Endothelial cell of umbilical vein (primary cell): Measurements from ENCODE around the gene CCL14. TPM values are rescaled to one million over a fixed set of nuclear protein-coding genes. Genes with fewer than 3 reads are reported as not detected.

Experiments used
- BruUV-seq: library from RNA; stranded (reverse); fragments of 400-500 nt; replicated peaks from 2 replicates; lab custom pipeline; 2021; lab: Mats Ljungman, UMichigan
- CTCF ChIA-PET: fragments of 300-600, 350-600 bp; sonication (Branson Sonifier 250); formaldehyde crosslinking; loops from one replicate; lab custom pipeline; 2021; ENCODE audit warnings: antibody characterized with exemption, inconsistent platforms; lab: Charles Lee
- POLR2A ChIA-PET: fragments of 300-600, 350-600 bp; sonication (Branson Sonifier 250); formaldehyde crosslinking; loops from one replicate; lab custom pipeline; 2021; ENCODE audit warnings: antibody characterized with exemption, inconsistent platforms; lab: Charles Lee
- DNase-seq: peaks from one replicate; pipeline ENCODE4 v3.0.0-alpha.2; 2011; ENCODE audit warnings: low read depth, low spot score
- FAIRE-seq: peaks from 2 replicates; lab custom pipeline; 2011; peaks lifted over from hg19 to GRCh38; lab: Jason Lieb, UNC
- H2AFZ ChIP-seq: 2 replicates; pipeline ENCODE4 v1.6.0; 2012; ENCODE audit warnings: low read depth, low read length, control low read depth, inconsistent platforms
- H3K27ac ChIP-seq: 2 replicates; pipeline ENCODE4 v1.5.1; 2011; ENCODE audit warnings: low read depth, mild to moderate bottlenecking, control low read depth, low read length, moderate library complexity; ENCODE audit not compliant: insufficient read depth
- H3K27me3 ChIP-seq, 2 experiments: 2 replicates each; pipeline versions ENCODE4 v1.6.0 to v1.6.1; 2011; ENCODE audit warnings: low read length in 2 of 2, mixed read lengths in 1 of 2; ENCODE audit not compliant: control insufficient read depth in 2 of 2, insufficient read depth in 2 of 2
- H3K36me3 ChIP-seq, 2 experiments: 2 replicates in 1 of 2; 3 replicates in 1 of 2; pipeline ENCODE4 v1.5.1; 2011; ENCODE audit warnings: low read length in 2 of 2, mild to moderate bottlenecking in 1 of 2, moderate library complexity in 1 of 2; ENCODE audit not compliant: control insufficient read depth in 2 of 2, insufficient read depth in 2 of 2; ENCODE audit errors: extremely low read depth in 1 of 2
- H3K4me1 ChIP-seq: 3 replicates; pipeline ENCODE4 v1.5.1; 2011; ENCODE audit warnings: mild to moderate bottlenecking, low read length; ENCODE audit not compliant: control insufficient read depth, insufficient read depth; ENCODE audit errors: extremely low read depth
- H3K4me2 ChIP-seq: 2 replicates; pipeline ENCODE4 v1.6.1; 2011; ENCODE audit warnings: low read length, control low read depth, mixed read lengths; ENCODE audit not compliant: insufficient read depth
- H3K4me3 ChIP-seq, 3 experiments: fragments of 200-600 bp in 1 of 3; sonication (generic), shearing (Covaris generic) in 1 of 3; replicated peaks in 1 of 3; 2 replicates each; pipeline ENCODE4 v1.5.1; 2011 to 2016; ENCODE audit warnings: control low read depth in 3 of 3, low read length in 3 of 3, mild to moderate bottlenecking in 2 of 3, inconsistent platforms in 1 of 3, low read depth in 1 of 3, moderate library complexity in 1 of 3; ENCODE audit not compliant: insufficient read depth in 1 of 3
- H3K79me2 ChIP-seq: 2 replicates; pipeline ENCODE4 v1.6.0; 2012; ENCODE audit warnings: low read length, inconsistent platforms; ENCODE audit not compliant: control insufficient read depth, insufficient read depth
- H3K9ac ChIP-seq: replicated peaks from 2 replicates; pipeline ENCODE3; 2011; ENCODE audit warnings: low read length, control low read depth; ENCODE audit not compliant: insufficient read depth; ENCODE audit errors: extremely low read depth
- H3K9me1 ChIP-seq: replicated peaks from 3 replicates; pipeline ENCODE4 v1.6.0; 2011; ENCODE audit warnings: mild to moderate bottlenecking, low read length; ENCODE audit not compliant: control insufficient read depth, insufficient read depth; ENCODE audit errors: extremely low read depth
- H3K9me3 ChIP-seq: replicated peaks from 2 replicates; pipeline ENCODE4 v1.5.1; 2012; ENCODE audit warnings: low read length, inconsistent platforms; ENCODE audit not compliant: control insufficient read depth, insufficient read depth
- H4K20me1 ChIP-seq: replicated peaks from 2 replicates; pipeline ENCODE3; 2011; ENCODE audit warnings: mild to moderate bottlenecking, low read length; ENCODE audit not compliant: control insufficient read depth, insufficient read depth; ENCODE audit errors: extremely low read depth
- EZH2 ChIP-seq: IDR thresholded peaks from 2 replicates; pipeline ENCODE4 v1.6.1; 2012; ENCODE audit warnings: borderline replicate concordance, low read depth, mild to moderate bottlenecking, moderate library complexity, low read length, inconsistent platforms; ENCODE audit not compliant: severe bottlenecking
- FOS ChIP-seq: IDR thresholded peaks from 2 replicates; pipeline ENCODE4 v1.6.1; 2011; ENCODE audit warnings: mild to moderate bottlenecking, low read length, moderate library complexity, borderline replicate concordance; ENCODE audit not compliant: insufficient read depth
- GATA2 ChIP-seq: IDR thresholded peaks from 2 replicates; pipeline ENCODE4 v1.7.0; 2011; ENCODE audit warnings: low read depth, mild to moderate bottlenecking, moderate library complexity, mixed read lengths, low read length; ENCODE audit not compliant: insufficient read length, insufficient read depth
- JUN ChIP-seq: IDR thresholded peaks from 2 replicates; pipeline ENCODE4 v1.6.1; 2011; ENCODE audit warnings: borderline replicate concordance, low read depth; ENCODE audit not compliant: insufficient read length, insufficient read depth
- MYC ChIP-seq: IDR thresholded peaks from one replicate; pipeline ENCODE4 v1.6.1; 2011; ENCODE audit warnings: mild to moderate bottlenecking, low read depth, low read length
- POLR2A ChIP-seq: IDR thresholded peaks from 2 replicates; pipeline ENCODE4 v1.6.1; 2012; ENCODE audit warnings: low read depth, mild to moderate bottlenecking, control low read depth, low read length
- POLR2AphosphoS5 ChIP-seq: IDR thresholded peaks from 2 replicates; pipeline ENCODE4 v1.6.1; 2012; ENCODE audit warnings: low read depth, mild to moderate bottlenecking, control low read depth, low read length, moderate library complexity; ENCODE audit not compliant: insufficient read depth
- dilution Hi-C: fragments of 300-500 bp; cut with MboI; formaldehyde crosslinking; loops from one replicate; pipeline ENCODE4 v1.15.0; 2019; ENCODE audit warnings: low sequenced_read_pairs; ENCODE audit not compliant: extremely low pct_ligation_motif_present
- intact Hi-C: fragments of 100-400 bp; cut with micrococcal nuclease; formaldehyde crosslinking; loops from one replicate; pipeline ENCODE4 v1.10.0; 2022
- polyA plus RNA-seq, 4 experiments: library from polyadenylated mRNA; depleted of rRNA in 3 of 4; stranded (reverse) in 3 of 4; unstranded in 1 of 4; fragments of >200 nt; gene quantifications; 2 replicates each; pipeline versions ENCODE4 v1.2.1 to v1.2.3, GENCODE V29; 2011 to 2012; ENCODE audit warnings: missing spikeins in 1 of 4
- total RNA-seq: library from RNA; stranded (reverse); gene quantifications from 2 replicates; pipeline ENCODE4 v1.2.3, GENCODE V29; 2021
- TF ChIP-seq, protein P1 (sequence below): IDR thresholded peaks from 2 replicates; pipeline ENCODE4 v1.6.1; 2011; ENCODE audit not compliant: insufficient read depth, insufficient read length
- TF ChIP-seq, protein P2 (sequence below), 2 donors: IDR thresholded peaks; 1 replicate in 1 of 2; 2 replicates in 1 of 2; pipeline ENCODE4 v1.5.1; 2011; ENCODE audit warnings: low read length in 2 of 2, mild to moderate bottlenecking in 2 of 2, moderate library complexity in 2 of 2, control low read depth in 1 of 2, inconsistent platforms in 1 of 2, low read depth in 1 of 2; ENCODE audit not compliant: insufficient read depth in 1 of 2; ENCODE audit errors: extremely low read depth in 1 of 2

The CCL14 gene
- total and polyA plus RNA-seq, 2 donors (not counting 3 experiments of a cell fraction or from before 2014, with no cell fraction given) = 21.3 to 25.8 TPM

DNA sequence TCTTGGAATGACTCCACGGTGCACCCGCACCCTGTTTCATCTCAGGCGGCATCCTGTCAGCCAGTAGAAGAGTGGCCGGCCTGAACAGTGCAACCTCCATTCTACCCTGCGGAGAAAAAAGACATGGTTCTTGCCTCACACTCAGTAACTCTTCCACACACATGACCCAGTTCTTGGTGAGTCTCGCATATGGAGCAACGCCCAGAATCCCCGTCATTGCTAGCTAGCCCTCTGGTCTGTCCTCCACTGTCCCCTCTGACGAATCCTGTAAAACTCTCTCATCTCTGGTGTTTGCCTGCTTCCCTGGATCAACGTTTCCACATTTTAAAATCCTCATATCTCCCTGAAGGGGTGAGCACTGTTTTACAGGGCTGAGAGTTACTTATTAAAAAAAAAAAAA lies 51.8 kb downstream of the CCL14 start:
- Histone ChIP-seq H3K27me3 (peaks cover 0 to 3% of the 10 kb centered on the region in 2 experiments), H3K27ac (no peak overlapping the region), H3K4me3 (no peak overlapping the region), H3K9me3 (no peaks in the 10 kb centered on the region), H3K4me1 (no peaks in the 10 kb centered on the region), H3K4me2 (no peak overlapping the region), H3K9me1 (no peaks in the 10 kb centered on the region), H3K79me2 (no peaks in the 10 kb centered on the region), H3K36me3 (no peaks in the 10 kb centered on the region), H2AFZ (no peak overlapping the region), H4K20me1 (no peaks in the 10 kb centered on the region), H3K9ac (no peak overlapping the region)
- FAIRE-seq (no peak), DNase-seq (no peak)
- ChIA-PET CTCF (no interaction called here), POLR2A (no interaction called here)
- BruUV-seq = no TSS peak
- dilution Hi-C loops (no loop called here), intact Hi-C loops (no loop called here)
- TF ChIP-seq, protein P1, sequence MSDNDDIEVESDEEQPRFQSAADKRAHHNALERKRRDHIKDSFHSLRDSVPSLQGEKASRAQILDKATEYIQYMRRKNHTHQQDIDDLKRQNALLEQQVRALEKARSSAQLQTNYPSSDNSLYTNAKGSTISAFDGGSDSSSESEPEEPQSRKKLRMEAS = no peak
- TF ChIP-seq EZH2 = no peak
- no peak for TF ChIP-seq POLR2AphosphoS5
- TF ChIP-seq, protein P2, sequence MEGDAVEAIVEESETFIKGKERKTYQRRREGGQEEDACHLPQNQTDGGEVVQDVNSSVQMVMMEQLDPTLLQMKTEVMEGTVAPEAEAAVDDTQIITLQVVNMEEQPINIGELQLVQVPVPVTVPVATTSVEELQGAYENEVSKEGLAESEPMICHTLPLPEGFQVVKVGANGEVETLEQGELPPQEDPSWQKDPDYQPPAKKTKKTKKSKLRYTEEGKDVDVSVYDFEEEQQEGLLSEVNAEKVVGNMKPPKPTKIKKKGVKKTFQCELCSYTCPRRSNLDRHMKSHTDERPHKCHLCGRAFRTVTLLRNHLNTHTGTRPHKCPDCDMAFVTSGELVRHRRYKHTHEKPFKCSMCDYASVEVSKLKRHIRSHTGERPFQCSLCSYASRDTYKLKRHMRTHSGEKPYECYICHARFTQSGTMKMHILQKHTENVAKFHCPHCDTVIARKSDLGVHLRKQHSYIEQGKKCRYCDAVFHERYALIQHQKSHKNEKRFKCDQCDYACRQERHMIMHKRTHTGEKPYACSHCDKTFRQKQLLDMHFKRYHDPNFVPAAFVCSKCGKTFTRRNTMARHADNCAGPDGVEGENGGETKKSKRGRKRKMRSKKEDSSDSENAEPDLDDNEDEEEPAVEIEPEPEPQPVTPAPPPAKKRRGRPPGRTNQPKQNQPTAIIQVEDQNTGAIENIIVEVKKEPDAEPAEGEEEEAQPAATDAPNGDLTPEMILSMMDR (IDR thresholded peaks at IDR 0.05; ENCODE audit: extremely low read depth in 1 of 2, insufficient read depth in 1 of 2, low read depth in 1 of 2, low read length in 2 of 2) = no peak
- no peak for TF ChIP-seq MYC
- no peak for TF ChIP-seq JUN
- TF ChIP-seq GATA2 = no peak
- TF ChIP-seq POLR2A = no peak
- no peak for TF ChIP-seq FOS

Other genes starting within 250 kb of the CCL14 start
- not detected in 2 replicates for gene GAS2L2, start 233.5 kb downstream of the CCL14 start, total RNA-seq
- not detected in 2 replicates for gene GAS2L2, start 233.5 kb downstream of the CCL14 start, polyA plus RNA-seq
- gene C17orf50, start 225.8 kb downstream of the CCL14 start, total RNA-seq = not detected in 2 replicates
- 0.15 TPM in 1 of 2 replicates, not detected in the other for gene C17orf50, start 225.8 kb downstream of the CCL14 start, polyA plus RNA-seq
- gene MMP28, start 191.1 kb downstream of the CCL14 start, total RNA-seq = 3.6 and 6.1 TPM in 2 replicates
- gene MMP28, start 191.1 kb downstream of the CCL14 start, polyA plus RNA-seq = 7.1 and 8.4 TPM in 2 replicates
- gene TAF15, start 177.2 kb downstream of the CCL14 start, total RNA-seq = 244 and 247 TPM in 2 replicates
- 35.7 and 59.4 TPM in 2 replicates for gene TAF15, start 177.2 kb downstream of the CCL14 start, polyA plus RNA-seq
- gene HEATR9, start 117.8 kb downstream of the CCL14 start, total RNA-seq = not detected in 2 replicates
- gene HEATR9, start 117.8 kb downstream of the CCL14 start, polyA plus RNA-seq = not detected in 2 replicates
- not detected in 2 replicates for gene CCL5, start 106.4 kb downstream of the CCL14 start, total RNA-seq
- not detected in 2 replicates for gene CCL5, start 106.4 kb downstream of the CCL14 start, polyA plus RNA-seq
- gene RDM1, start 56.0 kb downstream of the CCL14 start, total RNA-seq = 0.46 TPM in 1 of 2 replicates, not detected in the other
- gene RDM1, start 56.0 kb downstream of the CCL14 start, polyA plus RNA-seq = 0.12 and 0.21 TPM in 2 replicates
- gene LYZL6, start 43.0 kb downstream of the CCL14 start, total RNA-seq = not detected in 2 replicates
- gene LYZL6, start 43.0 kb downstream of the CCL14 start, polyA plus RNA-seq = not detected in 2 replicates
- gene CCL16, start 5.2 kb downstream of the CCL14 start, total RNA-seq = 0.51 and 0.55 TPM in 2 replicates
- gene CCL16, start 5.2 kb downstream of the CCL14 start, polyA plus RNA-seq = 0.18 TPM in 1 of 2 replicates, not detected in the other
- not detected in 2 replicates for gene CCL15, start 14.8 kb upstream of the CCL14 start, total RNA-seq
- not detected in 2 replicates for gene CCL15, start 14.8 kb upstream of the CCL14 start, polyA plus RNA-seq
- 1.0 TPM in 1 of 2 replicates, not detected in the other for gene CCL23, start 31.2 kb upstream of the CCL14 start, total RNA-seq
- 1.1 TPM in 2 replicates for gene CCL23, start 31.2 kb upstream of the CCL14 start, polyA plus RNA-seq
- not detected in 2 replicates for gene CCL18, start 77.5 kb upstream of the CCL14 start, total RNA-seq
- not detected in 2 replicates for gene CCL18, start 77.5 kb upstream of the CCL14 start, polyA plus RNA-seq
- not detected in 2 replicates for gene CCL3, start 103.4 kb upstream of the CCL14 start, total RNA-seq
- not detected in 2 replicates for gene CCL3, start 103.4 kb upstream of the CCL14 start, polyA plus RNA-seq
- gene CCL4, start 117.1 kb upstream of the CCL14 start, total RNA-seq = not detected in 2 replicates
- gene CCL4, start 117.1 kb upstream of the CCL14 start, polyA plus RNA-seq = not detected in 2 replicates
- gene TBC1D3B, start 189.9 kb upstream of the CCL14 start, total RNA-seq = 3.3 and 9.7 TPM in 2 replicates
- gene TBC1D3B, start 189.9 kb upstream of the CCL14 start, polyA plus RNA-seq = 0.81 and 1.7 TPM in 2 replicates
- not detected in 2 replicates for gene CCL3L1, start 210.0 kb upstream of the CCL14 start, total RNA-seq
- not detected in 2 replicates for gene CCL3L1, start 210.0 kb upstream of the CCL14 start, polyA plus RNA-seq
- not detected in 2 replicates for gene CCL4L2, start 224.3 kb upstream of the CCL14 start, total RNA-seq
- not detected in 2 replicates for gene CCL4L2, start 224.3 kb upstream of the CCL14 start, polyA plus RNA-seq